Esophagus squamous epithelium (tissue), 4 donors: ENCODE data around the gene DOC2A.
"Not testable (repeated sequence)": the region's sequence is repeated elsewhere in the genome, so short reads cannot be mapped to it uniquely, and the experiment has no call there.

Experiments used
- CTCF ChIP-seq, 6 experiments: fragments of 450-650 bp in 4 of 6; fragments of 200-600 bp in 2 of 6; sonication (generic) in 2 of 6; IDR thresholded peaks; one replicate each; pipeline ENCODE4 v1.5.1; 2016 to 2019; ENCODE audit warnings: antibody characterized with exemption in 6 of 6, mild to moderate bottlenecking in 4 of 6, moderate library complexity in 4 of 6
- POLR2A ChIP-seq, 4 donors: fragments of 450-650 bp; IDR thresholded peaks; one replicate each; pipeline ENCODE4 v1.6.1; 2017; ENCODE audit warnings: antibody characterized with exemption in 4 of 4, mild to moderate bottlenecking in 4 of 4, moderate library complexity in 3 of 4

GRCh38 chr16:29959821-29960220, 51.0 kb downstream of the DOC2A start:
- TF ChIP-seq CTCF, POLR2A (IDR thresholded peaks at IDR 0.05): not testable (repeated sequence)
